GM03348 (cell line): ENCODE measurements around the gene RBM12.
A peak's percentile ranks its signal among the peaks of the same experiment; 100 is the strongest.

ENCODE experiments used
- DNase-seq: peaks from one replicate; pipeline ENCODE4 v3.0.0; 2012; ENCODE audit warnings: low spot score

The RBM12 gene

GRCh38 chr20:35621560-35621946, 43.1 kb downstream of the RBM12 start:
- DNase-seq: no peak

- DNase-seq: no peak
Observed at GRCh38 chr20:35620818-35621559, 43.7 kb downstream of the RBM12 start.

- DNase-seq: peak; percentile 87
Observed at GRCh38 chr20:35619196-35620095, 45.3 kb downstream of the RBM12 start.

- DNase-seq: peak; percentile 44
Observed at GRCh38 chr20:35618263-35619131, 46.2 kb downstream of the RBM12 start.

- DNase-seq: peak; percentile 61
Observed at GRCh38 chr20:35617397-35618262, 47.1 kb downstream of the RBM12 start.

- DNase-seq: peak; percentile 88
Observed at GRCh38 chr20:35616465-35617396, 48.0 kb downstream of the RBM12 start.

GRCh38 chr20:35615667-35616464, 48.8 kb downstream of the RBM12 start, which contains the start of gene SPAG4:
SPAG4 (plus strand) TSS chr20:35615829; CDS start chr20:35616004, 175 bp downstream.
- peak; percentile 100 for DNase-seq

- no peak for DNase-seq
Observed at GRCh38 chr20:35611482-35611881, 53.2 kb downstream of the RBM12 start.

GRCh38 chr20:35610833-35611427, 53.8 kb downstream of the RBM12 start:
- DNase-seq: no peak

GRCh38 chr20:35607003-35607735, 57.5 kb downstream of the RBM12 start:
- no peak for DNase-seq

- DNase-seq: no peak
Observed at GRCh38 chr20:35606127-35606526, 58.6 kb downstream of the RBM12 start.

- no peak for DNase-seq
Observed at GRCh38 chr20:35604449-35604747, 60.3 kb downstream of the RBM12 start.

- no peak for DNase-seq
Observed at GRCh38 chr20:35603695-35604448, 60.8 kb downstream of the RBM12 start.

GRCh38 chr20:35602851-35603495, 61.7 kb downstream of the RBM12 start:
- no peak for DNase-seq

- DNase-seq: no peak
Observed at GRCh38 chr20:35601990-35602389, 62.7 kb downstream of the RBM12 start.

GRCh38 chr20:35600993-35601973, 63.4 kb downstream of the RBM12 start:
- peak; percentile 82 for DNase-seq
